K562 (cell line): ENCODE results near the gene ZNF277. TPM values are rescaled to one million over a fixed set of nuclear protein-coding genes. Genes with fewer than 3 reads are reported as not detected.

ENCODE experiments used
- ATAC-seq: fragments of 200-7000 bp; cut with Tn5 transposase; 3 replicates; pipeline ENCODE4 v1.9.1; 2020; ENCODE audit warnings: moderate library complexity
- BruUV-seq: library from RNA; stranded (reverse); fragments of 400-500 nt; replicated peaks from 2 replicates; lab custom pipeline; 2021; lab: Mats Ljungman, UMichigan
- CTCF ChIA-PET: fragments of 300-600 bp; formaldehyde crosslinking; extraction: SDS; loops from one replicate; lab custom pipeline; 2021; ENCODE audit warnings: low intra/inter-chr PET ratio; lab: Yijun Ruan, JAX
- POLR2A ChIA-PET: fragments of 300-600, 350-650 bp; sonication (Branson Sonifier 250); formaldehyde crosslinking; extraction: SDS; loops from one replicate; lab custom pipeline; 2021; ENCODE audit warnings: antibody characterized with exemption, inconsistent platforms; lab: Yijun Ruan, JAX
- DNase-seq, 4 experiments: peaks; one replicate each; pipeline versions ENCODE4 v3.0.0 to v3.0.0-alpha.2; 2011 to 2018; ENCODE audit warnings: low spot score in 3 of 4, mixed read lengths in 3 of 4; ENCODE audit errors: extremely low read depth in 1 of 4
- FAIRE-seq: peaks from 2 replicates; lab custom pipeline; 2011; peaks lifted over from hg19 to GRCh38; lab: Jason Lieb, UNC
- H2AFZ ChIP-seq: 2 replicates; pipeline ENCODE4 v1.6.0; 2011; ENCODE audit warnings: low read depth, low read length, control low read depth, inconsistent platforms
- H3K27ac ChIP-seq: fragments of 200-600 bp; 3 replicates; pipeline ENCODE4 v1.8.0; 2011; ENCODE audit warnings: low read depth, mild to moderate bottlenecking, control low read depth, inconsistent platforms, low read length, moderate library complexity, mixed read lengths; ENCODE audit errors: extremely low read depth
- H3K27me3 ChIP-seq, 2 experiments: fragments of 300-600 bp in 1 of 2; 2 replicates in 1 of 2; 3 replicates in 1 of 2; pipeline versions ENCODE4 v1.6.0 to v1.8.0; 2011; ENCODE audit warnings: inconsistent platforms in 2 of 2, low read length in 2 of 2, mild to moderate bottlenecking in 1 of 2, mixed read lengths in 1 of 2, moderate library complexity in 1 of 2; ENCODE audit not compliant: control insufficient read depth in 2 of 2, insufficient read depth in 2 of 2
- H3K36me3 ChIP-seq: fragments of 300-600 bp; 3 replicates; pipeline ENCODE4 v1.8.0; 2011; ENCODE audit warnings: mild to moderate bottlenecking, low read length, inconsistent platforms; ENCODE audit not compliant: control insufficient read depth, insufficient read depth
- H3K4me1 ChIP-seq, 2 experiments: fragments of 200-600 bp in 1 of 2; replicated peaks in 1 of 2; 2 replicates in 1 of 2; 3 replicates in 1 of 2; pipeline versions ENCODE4 v1.5.1 to v1.8.0; 2011; ENCODE audit warnings: inconsistent platforms in 2 of 2, low read length in 2 of 2, mild to moderate bottlenecking in 1 of 2, mixed read lengths in 1 of 2, moderate library complexity in 1 of 2; ENCODE audit not compliant: control insufficient read depth in 2 of 2, insufficient read depth in 2 of 2
- H3K4me2 ChIP-seq: 2 replicates; pipeline ENCODE4 v1.6.1; 2011; ENCODE audit warnings: low read length, control low read depth, inconsistent platforms, mixed read lengths; ENCODE audit not compliant: insufficient read depth
- H3K4me3 ChIP-seq: fragments of 200-600 bp; sonication (generic), shearing (Covaris generic); 2 replicates; pipeline ENCODE4 v1.5.1; 2016; ENCODE audit warnings: control low read depth, inconsistent platforms
- H3K79me2 ChIP-seq: fragments of 200-600 bp; 3 replicates; pipeline ENCODE4 v1.8.0; 2011; ENCODE audit warnings: low read length, inconsistent platforms; ENCODE audit not compliant: control insufficient read depth, insufficient read depth
- H3K9ac ChIP-seq, 2 experiments: 2 replicates each; pipeline versions ENCODE4 v1.6.0 to v1.6.1; 2011; ENCODE audit warnings: low read depth in 2 of 2, low read length in 2 of 2, control low read depth in 1 of 2, inconsistent platforms in 1 of 2, mild to moderate bottlenecking in 1 of 2, mixed read lengths in 1 of 2; ENCODE audit not compliant: insufficient read depth in 1 of 2
- H3K9me1 ChIP-seq: one replicate; pipeline ENCODE4 v1.6.0; 2011; ENCODE audit warnings: inconsistent platforms, mild to moderate bottlenecking, low read length, moderate library complexity; ENCODE audit not compliant: control insufficient read depth, insufficient read depth
- H3K9me3 ChIP-seq: replicated peaks from 2 replicates; pipeline ENCODE4 v1.5.1; 2011; ENCODE audit warnings: low read depth, low read length, inconsistent platforms; ENCODE audit not compliant: control insufficient read depth, insufficient read depth
- H4K20me1 ChIP-seq: replicated peaks from 2 replicates; pipeline ENCODE4 v1.6.1; 2011; ENCODE audit warnings: low read length, inconsistent platforms, mixed read lengths; ENCODE audit not compliant: control insufficient read depth, insufficient read depth
- CREB3L1 ChIP-seq: fragments of 450-650 bp; IDR thresholded peaks from 2 replicates; pipeline ENCODE4 v1.6.1; 2014; ENCODE audit warnings: low read depth, mild to moderate bottlenecking, moderate library complexity, borderline replicate concordance
- HLTF ChIP-seq: fragments of 450-650 bp; IDR thresholded peaks from 2 replicates; pipeline ENCODE4 v1.6.1; 2016
- HNRNPL ChIP-seq: fragments of 200-400 bp; formaldehyde crosslinking; IDR thresholded peaks from 2 replicates; pipeline ENCODE4 v1.6.1; 2017; ENCODE audit warnings: low read depth, mild to moderate bottlenecking, low read length
- MEF2D ChIP-seq: conservative IDR thresholded peaks from 2 replicates; pipeline ENCODE4 v1.6.1; 2016; ENCODE audit warnings: low read depth, missing genetic modification characterization, missing compliant biosample characterization
- RAD21 ChIP-seq, 2 experiments: fragments of 250-450 bp in 1 of 2; fragments of 450-650 bp in 1 of 2; sonication (Bioruptor Pico) in 1 of 2; formaldehyde crosslinking in 1 of 2; IDR thresholded peaks in 1 of 2; conservative IDR thresholded peaks in 1 of 2; 2 replicates each; pipeline versions ENCODE4 v1.4.0 to v1.8.0; 2020 to 2022; ENCODE audit warnings: mild to moderate bottlenecking in 2 of 2, moderate library complexity in 1 of 2
- SMARCB1 ChIP-seq: IDR thresholded peaks from 2 replicates; pipeline ENCODE4 v1.6.1; 2011; ENCODE audit warnings: improper control_type of control experiment, low read depth; ENCODE audit not compliant: insufficient read length
- ZKSCAN1 ChIP-seq: fragments of 150-350 bp; IDR thresholded peaks from 2 replicates; pipeline ENCODE4 v1.6.1; 2016; ENCODE audit warnings: low read depth, low read length
- ZNF282 ChIP-seq: sonication (generic); formaldehyde crosslinking; IDR thresholded peaks from 2 replicates; pipeline ENCODE4 v1.8.1; 2023; ENCODE audit warnings: missing genetic modification reagents
- WGBS: fragments of 100-300 bp; shearing (Covaris generic); methylation state at CpG from one replicate; pipeline ENCODE4 v1.1.6; 2016; ENCODE audit warnings: low coverage, mixed read lengths; ENCODE audit not compliant: insufficient coverage; ENCODE audit errors: missing lambda C conversion rate; 5-methylcytosine and 5-hydroxymethylcytosine counted together
- in situ Hi-C: fragments of 300-500 bp; cut with MboI; formaldehyde crosslinking; loops from 4 replicates; pipeline ENCODE4 v1.15.0; 2018; ENCODE audit warnings: inconsistent platforms, mixed read lengths
- intact Hi-C: fragments of 100-400 bp; cut with micrococcal nuclease; formaldehyde crosslinking; loops from 2 replicates; pipeline ENCODE4 v1.14.2; 2022
- polyA plus RNA-seq, 8 experiments: library from polyadenylated mRNA; depleted of rRNA in 4 of 8; stranded (reverse) in 5 of 8; unstranded in 3 of 8; fragments of >200 nt; fragmentation: Nextera tagmentation in 2 of 8; fragmentation: Illumina TruSeq in 1 of 8; extraction: Ambion mirVana in 2 of 8; extraction: Trizol in 1 of 8; gene quantifications; 2 replicates each; pipeline versions ENCODE4 v1.2.1 to v1.2.3, GENCODE V29; 2011 to 2014; ENCODE audit warnings: inconsistent platforms in 1 of 8, missing spikeins in 1 of 8
- total RNA-seq, 7 experiments: library from RNA; depleted of rRNA in 6 of 7; stranded (reverse); fragments of >200 nt in 6 of 7; fragmentation: Illumina TruSeq in 2 of 7; extraction: Trizol in 2 of 7; gene quantifications; 2 replicates each; pipeline versions ENCODE4 v1.2.1 to v1.2.3, GENCODE V29; 2011 to 2021; ENCODE audit warnings: low replicate concordance in 1 of 7
- TF ChIP-seq, protein P1 (sequence below), 2 experiments: IDR thresholded peaks; 2 replicates each; pipeline ENCODE4 v1.6.1; 2011; ENCODE audit warnings: borderline replicate concordance in 1 of 2, control low read depth in 1 of 2, low read depth in 1 of 2, low read length in 1 of 2, mild to moderate bottlenecking in 1 of 2, mixed read lengths in 1 of 2, moderate library complexity in 1 of 2; ENCODE audit not compliant: insufficient read depth in 1 of 2, insufficient read length in 1 of 2, poor library complexity in 1 of 2, severe bottlenecking in 1 of 2; ENCODE audit errors: extremely low read depth in 1 of 2
- TF ChIP-seq, protein P2 (sequence below): fragments of 250-450 bp; sonication (Bioruptor Pico); IDR thresholded peaks from 2 replicates; pipeline ENCODE4 v1.9.0; 2021; ENCODE audit warnings: mild to moderate bottlenecking

The ZNF277 gene
- total and polyA plus RNA-seq, 9 of the 15 experiments (the other 6 are each of a cell fraction or from before 2014, with no cell fraction given): 18.8 to 33.5 (median 27.7) TPM

DNA sequence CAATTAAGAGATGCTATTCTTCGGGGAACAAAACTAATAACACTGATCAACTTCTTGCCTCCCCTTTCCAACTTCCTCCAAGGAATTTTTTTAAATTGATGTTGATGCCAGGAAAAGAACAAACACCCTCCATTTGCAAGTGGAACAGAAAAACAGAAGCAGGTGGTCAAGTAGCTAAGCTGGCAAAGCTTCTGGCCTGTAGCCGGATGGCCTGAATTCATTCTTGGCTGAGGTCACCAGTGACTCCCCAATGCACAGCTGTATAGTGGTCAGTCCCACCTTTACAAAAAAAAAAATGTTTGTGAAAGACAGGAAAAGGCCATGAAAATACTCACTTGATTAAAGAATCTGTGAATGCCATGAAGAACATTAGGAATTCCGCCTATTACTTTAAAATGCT is 39.3 kb upstream of the ZNF277 start:
- no peaks in the 10 kb centered on the region for H3K79me2 ChIP-seq
- H3K27me3 ChIP-seq: peaks cover 4 to 5% of the 10 kb centered on the region in 2 experiments; a peak in 1 of 5 replicates
- H3K9me1 ChIP-seq: no peaks in the 10 kb centered on the region
- no peaks in the 10 kb centered on the region for H3K36me3 ChIP-seq
- BruUV-seq: no TSS peak
- H3K9me3 ChIP-seq: no peaks in the 10 kb centered on the region
- no peaks in the 10 kb centered on the region for H3K4me1 ChIP-seq
- no peak overlapping the region for H3K4me3 ChIP-seq
- 2% methylated on average over 3 of the region's 3 CpGs for WGBS
- intact Hi-C loops (no loop called here), in situ Hi-C loops (no loop called here)
- H2AFZ ChIP-seq: no peak overlapping the region
- no peaks in the 10 kb centered on the region for H4K20me1 ChIP-seq
- no peak for DNase-seq
- H3K27ac ChIP-seq: no peak overlapping the region
- H3K4me2 ChIP-seq: no peak overlapping the region
- ATAC-seq: no peak
- no peak for FAIRE-seq
- TF ChIP-seq, protein P1, sequence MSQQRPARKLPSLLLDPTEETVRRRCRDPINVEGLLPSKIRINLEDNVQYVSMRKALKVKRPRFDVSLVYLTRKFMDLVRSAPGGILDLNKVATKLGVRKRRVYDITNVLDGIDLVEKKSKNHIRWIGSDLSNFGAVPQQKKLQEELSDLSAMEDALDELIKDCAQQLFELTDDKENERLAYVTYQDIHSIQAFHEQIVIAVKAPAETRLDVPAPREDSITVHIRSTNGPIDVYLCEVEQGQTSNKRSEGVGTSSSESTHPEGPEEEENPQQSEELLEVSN (IDR thresholded peaks at IDR 0.05; ENCODE audit: borderline replicate concordance in 1 of 2, extremely low read depth in 1 of 2, insufficient read depth in 1 of 2, insufficient read length in 1 of 2, low read depth in 1 of 2, low read length in 1 of 2, poor library complexity in 1 of 2, severe bottlenecking in 1 of 2): no peak
- TF ChIP-seq SMARCB1: no peak
- TF ChIP-seq RAD21 (CRISPR knock-in tag; conservative IDR thresholded peaks at IDR 0.05 in 1 of 2, IDR thresholded peaks at IDR 0.05 in 1 of 2): no peak
- no peak for TF ChIP-seq MEF2D (tag)
- TF ChIP-seq CREB3L1: no peak
- TF ChIP-seq, protein P2, sequence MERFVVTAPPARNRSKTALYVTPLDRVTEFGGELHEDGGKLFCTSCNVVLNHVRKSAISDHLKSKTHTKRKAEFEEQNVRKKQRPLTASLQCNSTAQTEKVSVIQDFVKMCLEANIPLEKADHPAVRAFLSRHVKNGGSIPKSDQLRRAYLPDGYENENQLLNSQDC: no peak
- TF ChIP-seq ZNF282: no peak
- no peak for TF ChIP-seq ZKSCAN1
- no peak for TF ChIP-seq HLTF
- no peak for TF ChIP-seq HNRNPL
- ChIA-PET POLR2A (interaction anchor here (1.8 kb wide), 1 partner anchor 17 kb away, joined by 7 read pairs; no protein-coding TSS in a partner anchor), CTCF (no interaction called here)
- H3K9ac ChIP-seq: no peak overlapping the region
